ENCODE measurements around the gene PDCD1LG2. TPM values are rescaled to one million over a fixed set of nuclear protein-coding genes. Genes with fewer than 3 reads are reported as not detected.

PDCD1LG2 gene
- total RNA-seq, 1 experiment from 2014 or later = not detected

- Histone ChIP-seq H3K27ac (ENCODE audit: low read length) (no peak overlapping the region), H3K27me3 (ENCODE audit: control insufficient read depth, insufficient read depth, low read length) (no peaks in the 10 kb centered on the region), H3K4me3 (ENCODE audit: low read depth in 2 of 2, low read length in 2 of 2) (no peak overlapping the region), H3K36me3 (ENCODE audit: control insufficient read depth, insufficient read depth, low read length) (no peaks in the 10 kb centered on the region), H3K4me1 (ENCODE audit: control insufficient read depth, insufficient read depth, low read length) (no peaks in the 10 kb centered on the region), H3K9me3 (ENCODE audit: control insufficient read depth, insufficient read depth, low read depth, low read length) (no peaks in the 10 kb centered on the region)
- ATAC-seq (no peak), DNase-seq (ENCODE audit: low read depth, low spot score) (no peak)
- in situ Hi-C loops (cut with HindIII; ENCODE audit: low pct_unique_long_range_greater_than_20kb, low sequenced_read_pairs) (no loop called here), intact Hi-C loops (cut with micrococcal nuclease; ENCODE audit: unreplicated experiment) (no loop called here)
- no peak for TF ChIP-seq SIN3A (IDR thresholded peaks at IDR 0.05; ENCODE audit: borderline replicate concordance, insufficient read depth, low read depth, low read length)
- TF ChIP-seq, protein P1, sequence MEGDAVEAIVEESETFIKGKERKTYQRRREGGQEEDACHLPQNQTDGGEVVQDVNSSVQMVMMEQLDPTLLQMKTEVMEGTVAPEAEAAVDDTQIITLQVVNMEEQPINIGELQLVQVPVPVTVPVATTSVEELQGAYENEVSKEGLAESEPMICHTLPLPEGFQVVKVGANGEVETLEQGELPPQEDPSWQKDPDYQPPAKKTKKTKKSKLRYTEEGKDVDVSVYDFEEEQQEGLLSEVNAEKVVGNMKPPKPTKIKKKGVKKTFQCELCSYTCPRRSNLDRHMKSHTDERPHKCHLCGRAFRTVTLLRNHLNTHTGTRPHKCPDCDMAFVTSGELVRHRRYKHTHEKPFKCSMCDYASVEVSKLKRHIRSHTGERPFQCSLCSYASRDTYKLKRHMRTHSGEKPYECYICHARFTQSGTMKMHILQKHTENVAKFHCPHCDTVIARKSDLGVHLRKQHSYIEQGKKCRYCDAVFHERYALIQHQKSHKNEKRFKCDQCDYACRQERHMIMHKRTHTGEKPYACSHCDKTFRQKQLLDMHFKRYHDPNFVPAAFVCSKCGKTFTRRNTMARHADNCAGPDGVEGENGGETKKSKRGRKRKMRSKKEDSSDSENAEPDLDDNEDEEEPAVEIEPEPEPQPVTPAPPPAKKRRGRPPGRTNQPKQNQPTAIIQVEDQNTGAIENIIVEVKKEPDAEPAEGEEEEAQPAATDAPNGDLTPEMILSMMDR (IDR thresholded peaks at IDR 0.05) = no peak
- TF ChIP-seq POLR2AphosphoS5 (IDR thresholded peaks at IDR 0.05; ENCODE audit: low read depth, low read length) = no peak
- no peak for TF ChIP-seq TCF7L2 (IDR thresholded peaks at IDR 0.05; ENCODE audit: low read depth, low read length)
- TF ChIP-seq, protein P2, sequence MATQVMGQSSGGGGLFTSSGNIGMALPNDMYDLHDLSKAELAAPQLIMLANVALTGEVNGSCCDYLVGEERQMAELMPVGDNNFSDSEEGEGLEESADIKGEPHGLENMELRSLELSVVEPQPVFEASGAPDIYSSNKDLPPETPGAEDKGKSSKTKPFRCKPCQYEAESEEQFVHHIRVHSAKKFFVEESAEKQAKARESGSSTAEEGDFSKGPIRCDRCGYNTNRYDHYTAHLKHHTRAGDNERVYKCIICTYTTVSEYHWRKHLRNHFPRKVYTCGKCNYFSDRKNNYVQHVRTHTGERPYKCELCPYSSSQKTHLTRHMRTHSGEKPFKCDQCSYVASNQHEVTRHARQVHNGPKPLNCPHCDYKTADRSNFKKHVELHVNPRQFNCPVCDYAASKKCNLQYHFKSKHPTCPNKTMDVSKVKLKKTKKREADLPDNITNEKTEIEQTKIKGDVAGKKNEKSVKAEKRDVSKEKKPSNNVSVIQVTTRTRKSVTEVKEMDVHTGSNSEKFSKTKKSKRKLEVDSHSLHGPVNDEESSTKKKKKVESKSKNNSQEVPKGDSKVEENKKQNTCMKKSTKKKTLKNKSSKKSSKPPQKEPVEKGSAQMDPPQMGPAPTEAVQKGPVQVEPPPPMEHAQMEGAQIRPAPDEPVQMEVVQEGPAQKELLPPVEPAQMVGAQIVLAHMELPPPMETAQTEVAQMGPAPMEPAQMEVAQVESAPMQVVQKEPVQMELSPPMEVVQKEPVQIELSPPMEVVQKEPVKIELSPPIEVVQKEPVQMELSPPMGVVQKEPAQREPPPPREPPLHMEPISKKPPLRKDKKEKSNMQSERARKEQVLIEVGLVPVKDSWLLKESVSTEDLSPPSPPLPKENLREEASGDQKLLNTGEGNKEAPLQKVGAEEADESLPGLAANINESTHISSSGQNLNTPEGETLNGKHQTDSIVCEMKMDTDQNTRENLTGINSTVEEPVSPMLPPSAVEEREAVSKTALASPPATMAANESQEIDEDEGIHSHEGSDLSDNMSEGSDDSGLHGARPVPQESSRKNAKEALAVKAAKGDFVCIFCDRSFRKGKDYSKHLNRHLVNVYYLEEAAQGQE (IDR thresholded peaks at IDR 0.05; ENCODE audit: insufficient read depth in 1 of 2, low read depth in 2 of 2, low read length in 1 of 2) = no peak
- BruUV-seq (replicated peaks) = no TSS peak
- ChIA-PET CTCF (no interaction called here), POLR2A (no interaction called here)
Observed at GRCh38 chr9:5563417-5563815, 53.1 kb downstream of the PDCD1LG2 start.

- DNase-seq (ENCODE audit: low read depth, low spot score) = no peak
Observed at GRCh38 chr9:5563886-5564285, 53.6 kb downstream of the PDCD1LG2 start.

More at GRCh38 chr9:5563886-5564285, 53.6 kb downstream of the PDCD1LG2 start:
- no TSS peak for BruUV-seq (replicated peaks)
- no peak for TF ChIP-seq TCF7L2 (IDR thresholded peaks at IDR 0.05; ENCODE audit: low read depth, low read length)
- TF ChIP-seq, protein P2 (IDR thresholded peaks at IDR 0.05; ENCODE audit: insufficient read depth in 1 of 2, low read depth in 2 of 2, low read length in 1 of 2) = no peak
- TF ChIP-seq, protein P1 (IDR thresholded peaks at IDR 0.05) = no peak
- TF ChIP-seq SIN3A (IDR thresholded peaks at IDR 0.05; ENCODE audit: borderline replicate concordance, insufficient read depth, low read depth, low read length) = no peak
- no peak for TF ChIP-seq POLR2AphosphoS5 (IDR thresholded peaks at IDR 0.05; ENCODE audit: low read depth, low read length)
- Histone ChIP-seq H3K9me3 (ENCODE audit: control insufficient read depth, insufficient read depth, low read depth, low read length) (no peaks in the 10 kb centered on the region), H3K4me3 (ENCODE audit: low read depth in 2 of 2, low read length in 2 of 2) (no peak overlapping the region), H3K36me3 (ENCODE audit: control insufficient read depth, insufficient read depth, low read length) (no peaks in the 10 kb centered on the region), H3K27ac (ENCODE audit: low read length) (no peak overlapping the region), H3K27me3 (ENCODE audit: control insufficient read depth, insufficient read depth, low read length) (no peaks in the 10 kb centered on the region), H3K4me1 (ENCODE audit: control insufficient read depth, insufficient read depth, low read length) (no peaks in the 10 kb centered on the region)
- in situ Hi-C loops (cut with HindIII; ENCODE audit: low pct_unique_long_range_greater_than_20kb, low sequenced_read_pairs) (no loop called here), intact Hi-C loops (cut with micrococcal nuclease; ENCODE audit: unreplicated experiment) (no loop called here)
- POLR2A ChIA-PET = no interaction called here
- CTCF ChIA-PET = no interaction called here
- ATAC-seq = no peak

Data from Panc1 (cell line).